CD4-positive, alpha-beta T cell (primary cell): ENCODE results near the gene DUSP2. TPM values are rescaled to one million over a fixed set of nuclear protein-coding genes. Genes with fewer than 3 reads are reported as not detected.
A peak's percentile ranks its signal among the peaks of the same experiment; 100 is the strongest.

Source experiments
- ATAC-seq: fragments of 200-7000 bp; cut with Tn5 transposase; one replicate; pipeline ENCODE4 v1.10.0; 2022; ENCODE audit warnings: mild to moderate bottlenecking; ENCODE audit not compliant: poor library complexity
- CTCF ChIA-PET: fragments of 350-600 bp; sonication (Branson Sonifier 250); formaldehyde crosslinking; loops from one replicate; lab custom pipeline; 2021; ENCODE audit warnings: antibody characterized with exemption, inconsistent platforms; lab: Charles Lee
- POLR2A ChIA-PET: fragments of 350-600 bp; sonication (Branson Sonifier 250); formaldehyde crosslinking; loops from one replicate; lab custom pipeline; 2021; ENCODE audit warnings: antibody characterized with exemption, inconsistent platforms; lab: Charles Lee
- DNase-seq, 14 experiments: peaks; one replicate each; pipeline ENCODE4 v3.0.0-alpha.2; 2013 to 2020; ENCODE audit warnings: mixed read lengths in 2 of 14
- H3K27ac ChIP-seq, 2 donors: one replicate each; pipeline versions ENCODE4 v1.5.1 to v1.7.0; 2013; ENCODE audit warnings: low read length in 2 of 2, low read depth in 1 of 2, mild to moderate bottlenecking in 1 of 2
- H3K27me3 ChIP-seq, 2 experiments: 1 replicate in 1 of 2; 2 replicates in 1 of 2; pipeline versions ENCODE4 v1.6.1 to v1.7.0; 2013; ENCODE audit warnings: low read length in 2 of 2, control low read depth in 1 of 2, mild to moderate bottlenecking in 1 of 2, moderate library complexity in 1 of 2; ENCODE audit not compliant: insufficient read depth in 2 of 2, control insufficient read depth in 1 of 2
- H3K36me3 ChIP-seq: one replicate; pipeline ENCODE4 v1.6.1; 2013; ENCODE audit warnings: low read length, control low read depth; ENCODE audit not compliant: insufficient read depth
- H3K4me1 ChIP-seq: one replicate; pipeline ENCODE4 v1.6.1; 2013; ENCODE audit warnings: low read length, control low read depth; ENCODE audit not compliant: insufficient read depth
- H3K4me3 ChIP-seq: one replicate; pipeline ENCODE4 v1.5.1; 2013; ENCODE audit warnings: mild to moderate bottlenecking, low read length, moderate library complexity
- H3K9me3 ChIP-seq, 2 experiments: 1 replicate in 1 of 2; 2 replicates in 1 of 2; pipeline versions ENCODE4 v1.6.1 to v1.7.0; 2013; ENCODE audit warnings: low read length in 2 of 2, mild to moderate bottlenecking in 2 of 2, control low read depth in 1 of 2, moderate library complexity in 1 of 2; ENCODE audit not compliant: control insufficient read depth in 1 of 2, insufficient read depth in 1 of 2
- H3K27ac Mint-ChIP-seq: one replicate; pipeline ENCODE4 v1.8.0; 2020; ENCODE audit warnings: mixed read lengths
- H3K27me3 Mint-ChIP-seq: one replicate; pipeline ENCODE4 v1.8.0; 2021; ENCODE audit warnings: mixed read lengths
- H3K36me3 Mint-ChIP-seq: one replicate; pipeline ENCODE4 v1.8.0; 2021; ENCODE audit warnings: low read depth, mixed read lengths
- H3K4me1 Mint-ChIP-seq: one replicate; pipeline ENCODE4 v1.8.0; 2021; ENCODE audit warnings: low read depth, mixed read lengths
- H3K4me3 Mint-ChIP-seq: one replicate; pipeline ENCODE4 v1.8.0; 2020; ENCODE audit warnings: mild to moderate bottlenecking, mixed read lengths
- H3K9me3 Mint-ChIP-seq: one replicate; pipeline ENCODE4 v1.8.0; 2020; ENCODE audit warnings: mixed read lengths
- intact Hi-C, 2 experiments: fragments of 100-400 bp; cut with DNase I in 1 of 2; cut with micrococcal nuclease in 1 of 2; formaldehyde crosslinking; loops; one replicate each; pipeline versions ENCODE4 v1.15.1 to v1.9.0; 2023 to 2025; cut with DNase I, micrococcal nuclease
- polyA plus RNA-seq, 2 donors: library from polyadenylated mRNA; unstranded; fragments of 120-200 nt; gene quantifications; one replicate each; pipeline ENCODE4 v1.2.1, GENCODE V29; 2013
- total RNA-seq, 174 experiments: library from RNA in 2 of 174; stranded (reverse) in 2 of 174; gene quantifications; one replicate each; pipeline ENCODE4 v1.2.3 and lab custom pipeline; 2021 to 2026
- TF ChIP-seq, protein P1 (sequence below): fragments of 200-600 bp; IDR thresholded peaks from one replicate; pipeline ENCODE4 v1.8.0; 2022; ENCODE audit warnings: antibody characterized with exemption, mild to moderate bottlenecking

The DUSP2 gene, protein sequence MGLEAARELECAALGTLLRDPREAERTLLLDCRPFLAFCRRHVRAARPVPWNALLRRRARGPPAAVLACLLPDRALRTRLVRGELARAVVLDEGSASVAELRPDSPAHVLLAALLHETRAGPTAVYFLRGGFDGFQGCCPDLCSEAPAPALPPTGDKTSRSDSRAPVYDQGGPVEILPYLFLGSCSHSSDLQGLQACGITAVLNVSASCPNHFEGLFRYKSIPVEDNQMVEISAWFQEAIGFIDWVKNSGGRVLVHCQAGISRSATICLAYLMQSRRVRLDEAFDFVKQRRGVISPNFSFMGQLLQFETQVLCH
- total RNA-seq (100 to 1,000 TPM; 728 to 730 TPM), total RNA-seq (lab: John Stamatoyannopoulos, UW) (14.3 to 1,603 (median 303) reads per million in 172 experiments)
- polyA plus RNA-seq (2013, experiment 1 of 2) = 79.1 TPM
- polyA plus RNA-seq (2013, experiment 2 of 2) = 221 TPM

DNA sequence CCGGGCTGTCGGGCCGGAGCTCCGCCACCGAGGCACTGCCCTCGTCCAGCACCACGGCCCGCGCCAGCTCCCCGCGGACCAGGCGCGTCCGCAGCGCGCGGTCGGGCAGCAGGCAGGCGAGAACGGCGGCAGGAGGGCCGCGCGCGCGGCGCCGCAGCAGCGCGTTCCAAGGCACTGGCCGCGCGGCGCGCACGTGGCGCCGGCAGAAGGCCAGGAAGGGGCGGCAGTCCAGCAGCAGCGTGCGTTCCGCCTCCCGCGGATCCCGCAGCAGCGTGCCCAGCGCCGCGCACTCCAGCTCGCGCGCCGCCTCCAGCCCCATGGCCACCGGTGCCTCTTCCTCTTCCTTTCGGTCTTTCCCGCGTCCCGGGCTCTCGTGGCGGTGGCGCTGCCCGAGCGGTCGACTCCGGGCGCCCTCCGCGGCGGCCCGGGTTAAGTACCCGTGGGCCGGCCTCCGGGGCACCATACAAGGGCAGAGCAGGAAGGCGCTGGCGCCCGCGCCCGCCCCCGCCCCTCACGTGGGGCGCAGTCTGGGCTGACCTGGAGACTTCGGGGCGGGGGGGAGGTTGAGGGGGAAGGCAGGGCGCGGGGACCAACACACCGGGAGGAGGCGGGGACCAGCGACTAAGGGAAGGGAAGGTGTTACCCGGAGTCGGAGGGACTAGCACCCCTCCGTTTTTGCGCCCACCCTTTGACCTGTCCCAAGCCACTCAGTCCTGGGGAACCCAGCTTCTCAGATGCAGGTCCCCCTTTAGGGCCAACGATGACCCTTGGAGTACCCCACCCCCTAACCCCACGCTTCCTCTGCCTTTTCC, at the start of gene DUSP2:
Gene DUSP2 (minus strand): TSS at position 405 of the 812 bp plus-strand sequence. CDS start 86 bp downstream, at position 319.
- intact Hi-C loops = loop anchor here (2.0 to 5.0 kb wide), 5 partner anchors 20 to 392 kb away; partner anchors contain the start of genes ARID5A (in 2 of the 2), STARD7 (in 2 of the 2) and TMEM127 (in 1 of the 2)
- Mint-ChIP-seq H3K4me3 (peak within 1 kb of the TSS; percentile 98), H3K27ac (peak within 1 kb of the TSS; percentile 98), H3K9me3 (no peaks in the 10 kb centered on the region), H3K27me3 (no peaks in the 10 kb centered on the region), H3K4me1 (peaks cover 79% of the 10 kb centered on the region), H3K36me3 (peaks cover 53% of the 10 kb centered on the region)
- peak; percentile 71 to 96 (median 85) for DNase-seq
- Histone ChIP-seq H3K9me3 (no peaks in the 10 kb centered on the region), H3K36me3 (peaks cover 28% of the 10 kb centered on the region), H3K4me1 (peaks cover 73% of the 10 kb centered on the region), H3K27me3 (no peaks in the 10 kb centered on the region), H3K27ac (peak within 1 kb of the TSS; percentile 97 to 99), H3K4me3 (peak within 1 kb of the TSS; percentile 93)
- peak; percentile 33 for ATAC-seq
- POLR2A ChIA-PET = interaction anchor here (0.7 to 13.8 kb wide), 9 partner anchors 13 to 671 kb away, joined by 3 to 199 read pairs (median 20); partner anchors contain the start of genes ARID5A, CNNM3 and STARD7
- TF ChIP-seq, protein P1, sequence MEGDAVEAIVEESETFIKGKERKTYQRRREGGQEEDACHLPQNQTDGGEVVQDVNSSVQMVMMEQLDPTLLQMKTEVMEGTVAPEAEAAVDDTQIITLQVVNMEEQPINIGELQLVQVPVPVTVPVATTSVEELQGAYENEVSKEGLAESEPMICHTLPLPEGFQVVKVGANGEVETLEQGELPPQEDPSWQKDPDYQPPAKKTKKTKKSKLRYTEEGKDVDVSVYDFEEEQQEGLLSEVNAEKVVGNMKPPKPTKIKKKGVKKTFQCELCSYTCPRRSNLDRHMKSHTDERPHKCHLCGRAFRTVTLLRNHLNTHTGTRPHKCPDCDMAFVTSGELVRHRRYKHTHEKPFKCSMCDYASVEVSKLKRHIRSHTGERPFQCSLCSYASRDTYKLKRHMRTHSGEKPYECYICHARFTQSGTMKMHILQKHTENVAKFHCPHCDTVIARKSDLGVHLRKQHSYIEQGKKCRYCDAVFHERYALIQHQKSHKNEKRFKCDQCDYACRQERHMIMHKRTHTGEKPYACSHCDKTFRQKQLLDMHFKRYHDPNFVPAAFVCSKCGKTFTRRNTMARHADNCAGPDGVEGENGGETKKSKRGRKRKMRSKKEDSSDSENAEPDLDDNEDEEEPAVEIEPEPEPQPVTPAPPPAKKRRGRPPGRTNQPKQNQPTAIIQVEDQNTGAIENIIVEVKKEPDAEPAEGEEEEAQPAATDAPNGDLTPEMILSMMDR = no peak
- CTCF ChIA-PET = interaction anchor here (1.3 to 15.2 kb wide), 4 partner anchors 28 to 152 kb away, joined by 7 to 229 read pairs (median 8); no protein-coding TSS in a partner anchor

DNA sequence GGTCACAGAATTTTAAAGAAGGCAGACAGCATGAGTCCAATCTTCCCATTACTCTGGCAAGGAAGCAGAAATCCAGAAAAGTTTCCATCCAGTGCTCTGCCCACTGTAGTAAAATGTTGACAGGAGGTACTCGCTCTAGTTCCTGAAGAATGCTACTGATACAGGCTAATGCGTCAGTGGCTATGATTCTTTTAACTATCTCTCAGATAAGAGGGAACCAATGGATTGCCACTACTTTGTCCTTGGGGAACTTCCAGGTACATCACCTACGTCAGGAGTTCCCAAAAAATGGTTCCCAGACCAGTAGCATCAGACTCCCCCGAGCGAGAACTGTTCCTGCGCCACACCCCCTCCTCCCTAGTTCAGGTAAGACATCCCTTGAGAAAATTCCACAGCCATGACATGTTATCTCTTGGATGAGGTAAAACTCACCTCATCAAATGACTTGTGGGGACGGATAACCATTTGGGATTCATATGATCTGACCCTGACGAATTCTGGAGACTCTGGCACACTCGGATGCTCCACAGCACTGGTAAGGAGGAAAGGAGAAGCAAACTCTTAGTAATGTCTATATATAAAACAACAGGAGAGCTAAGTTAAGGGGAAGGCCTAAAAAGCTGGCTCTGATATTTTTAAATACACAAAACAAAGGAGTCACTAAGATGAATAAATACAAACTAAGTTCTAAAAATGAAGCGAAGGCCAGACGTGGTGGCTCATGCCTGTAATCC, 46.9 kb upstream of the DUSP2 start:
- H3K9me3 Mint-ChIP-seq = no peaks in the 10 kb centered on the region
- TF ChIP-seq, protein P1 = no peak
- H3K4me3 Mint-ChIP-seq = no peak overlapping the region
- DNase-seq (no peak), ATAC-seq (no peak)
- H3K9me3 ChIP-seq = no peaks in the 10 kb centered on the region
- H3K4me1 ChIP-seq = no peaks in the 10 kb centered on the region
- no peak overlapping the region for H3K27ac ChIP-seq
- no peaks in the 10 kb centered on the region for H3K27me3 Mint-ChIP-seq
- H3K36me3 ChIP-seq = peaks cover 69% of the 10 kb centered on the region
- ChIA-PET POLR2A (no interaction called here), CTCF (interaction anchor here (1.2 kb wide), 1 partner anchor 18 kb away, joined by 3 read pairs; no protein-coding TSS in a partner anchor)
- H3K27me3 ChIP-seq = no peaks in the 10 kb centered on the region
- intact Hi-C loops = no loop called here
- H3K4me1 Mint-ChIP-seq = peaks cover 19% of the 10 kb centered on the region
- no peak overlapping the region for H3K4me3 ChIP-seq
- peaks cover 72% of the 10 kb centered on the region for H3K36me3 Mint-ChIP-seq
- H3K27ac Mint-ChIP-seq = peak overlapping the region; percentile 43
